ENCODE results near the gene BTNL3.

Gene BTNL3

GRCh38 chr5:181047288-181047687 is 58.6 kb downstream of the BTNL3 start:
- DNase-seq (ENCODE audit: low read depth), result no peak
- no peak for TF ChIP-seq CTCF (IDR thresholded peaks at IDR 0.05; ENCODE audit: low read depth, low read length, missing control alignments)
- H3K4me3 ChIP-seq (ENCODE audit: low read depth, low read length), result no peak overlapping the region

GRCh38 chr5:181047921-181048320 is 59.3 kb downstream of the BTNL3 start:
- no peak overlapping the region for H3K4me3 ChIP-seq (ENCODE audit: low read depth, low read length)
- no peak for TF ChIP-seq CTCF (IDR thresholded peaks at IDR 0.05; ENCODE audit: low read depth, low read length, missing control alignments)
- no peak for DNase-seq (ENCODE audit: low read depth)

GRCh38 chr5:181050016-181050415 is 61.4 kb downstream of the BTNL3 start:
- DNase-seq (ENCODE audit: low read depth), result no peak
- no peak for TF ChIP-seq CTCF (IDR thresholded peaks at IDR 0.05; ENCODE audit: low read depth, low read length, missing control alignments)
- H3K4me3 ChIP-seq (ENCODE audit: low read depth, low read length), result no peak overlapping the region

- TF ChIP-seq CTCF (IDR thresholded peaks at IDR 0.05; ENCODE audit: low read depth, low read length, missing control alignments), result no peak
- H3K4me3 ChIP-seq (ENCODE audit: low read depth, low read length), result peak overlapping the region; percentile 50
- no peak for DNase-seq (ENCODE audit: low read depth)
These were observed 63.4 kb downstream of the BTNL3 start for GRCh38 chr5:181051841-181052671.

GRCh38 chr5:181052672-181053487 is 64.2 kb downstream of the BTNL3 start:
- peak overlapping the region; percentile 50 for H3K4me3 ChIP-seq (ENCODE audit: low read depth, low read length)
- DNase-seq (ENCODE audit: low read depth), result no peak
- TF ChIP-seq CTCF (IDR thresholded peaks at IDR 0.05; ENCODE audit: low read depth, low read length, missing control alignments), result no peak

- TF ChIP-seq CTCF (IDR thresholded peaks at IDR 0.05; ENCODE audit: low read depth, low read length, missing control alignments), result no peak
- peak overlapping the region; percentile 50 for H3K4me3 ChIP-seq (ENCODE audit: low read depth, low read length)
- DNase-seq (ENCODE audit: low read depth), result no peak
These were observed 65.0 kb downstream of the BTNL3 start for GRCh38 chr5:181053488-181054121.

Measured in GM12864 (cell line).